Breast epithelium (tissue), 4 donors: ENCODE measurements around the gene GUCD1. TPM values are rescaled to one million over a fixed set of nuclear protein-coding genes. Genes with fewer than 3 reads are reported as not detected.

Source experiments
- DNase-seq, 2 donors: peaks; one replicate each; pipeline ENCODE4 v3.0.0-alpha.2; 2019; ENCODE audit warnings: low spot score in 2 of 2
- H3K27ac ChIP-seq, 2 donors: fragments of 200-600 bp; sonication (generic) in 1 of 2; one replicate each; pipeline ENCODE4 v1.5.1; 2016 to 2019; ENCODE audit warnings: mild to moderate bottlenecking in 1 of 2
- H3K27me3 ChIP-seq, 2 donors: fragments of 200-600 bp; sonication (generic) in 1 of 2; one replicate each; pipeline versions ENCODE4 v1.5.1 to v1.6.0; 2017 to 2019; ENCODE audit warnings: control low read depth in 1 of 2, mild to moderate bottlenecking in 1 of 2
- H3K36me3 ChIP-seq: fragments of 200-600 bp; one replicate; pipeline ENCODE4 v1.5.1; 2019
- H3K4me1 ChIP-seq, 2 donors: fragments of 200-600 bp; sonication (generic); one replicate each; pipeline ENCODE4 v1.5.1; 2016 to 2019; ENCODE audit warnings: control low read depth in 1 of 2
- H3K4me3 ChIP-seq, 3 donors: fragments of 200-600 bp; sonication (generic); 1 replicate in 2 of 3; 2 replicates in 1 of 3; pipeline ENCODE4 v1.5.1; 2016 to 2019; ENCODE audit warnings: mild to moderate bottlenecking in 3 of 3, moderate library complexity in 2 of 3
- H3K9me3 ChIP-seq, 2 donors: fragments of 200-600 bp; sonication (generic) in 1 of 2; one replicate each; pipeline ENCODE4 v1.5.1; 2016 to 2019; ENCODE audit warnings: control low read depth in 1 of 2
- CTCF ChIP-seq, 3 donors: fragments of 450-650 bp; IDR thresholded peaks; one replicate each; pipeline ENCODE4 v1.5.1; 2016 to 2017; ENCODE audit warnings: antibody characterized with exemption in 3 of 3, mild to moderate bottlenecking in 3 of 3, moderate library complexity in 3 of 3
- POLR2A ChIP-seq: fragments of 450-650 bp; IDR thresholded peaks from one replicate; pipeline ENCODE4 v1.6.1; 2016; ENCODE audit warnings: antibody characterized with exemption, mild to moderate bottlenecking, moderate library complexity
- POLR2AphosphoS5 ChIP-seq, 3 donors: sonication (generic); formaldehyde crosslinking; IDR thresholded peaks; one replicate each; pipeline ENCODE4 v1.6.1; 2017; ENCODE audit warnings: antibody characterized with exemption in 3 of 3
- intact Hi-C: fragments of 100-400 bp; cut with DNase I; formaldehyde crosslinking; loops from one replicate; pipeline ENCODE4 v1.15.1; 2023; ENCODE audit warnings: low total_unique reads
- total RNA-seq, 3 donors: library from RNA; depleted of rRNA; stranded (reverse); fragments of >200 nt; gene quantifications; one replicate each; pipeline ENCODE4 v1.1.0, GENCODE V29; 2016

Gene GUCD1
- total RNA-seq, 3 donors from 2014 or later = 89.6 to 177 (median 91.4) TPM

GRCh38 chr22:24587251-24587650 lies 32.3 kb upstream of the GUCD1 start:
- no peak for TF ChIP-seq POLR2AphosphoS5 (IDR thresholded peaks at IDR 0.05)
- no peak for TF ChIP-seq CTCF (IDR thresholded peaks at IDR 0.05)
- no peak for TF ChIP-seq POLR2A
- intact Hi-C loops = no loop called here
- H3K36me3 ChIP-seq = no peaks in the 10 kb centered on the region

GRCh38 chr22:24585927-24586546 lies 31.1 kb upstream of the GUCD1 start:
- no peak for TF ChIP-seq POLR2A
- no peak for TF ChIP-seq CTCF (IDR thresholded peaks at IDR 0.05)
- no peak for TF ChIP-seq POLR2AphosphoS5 (IDR thresholded peaks at IDR 0.05)
- intact Hi-C loops = no loop called here
- no peak for DNase-seq
- no peaks in the 10 kb centered on the region for H3K27me3 ChIP-seq
- no peaks in the 10 kb centered on the region for H3K9me3 ChIP-seq
- H3K4me3 ChIP-seq = no peak overlapping the region
- H3K27ac ChIP-seq = no peak overlapping the region
- peaks cover 7 to 28% of the 10 kb centered on the region in 2 donors for H3K4me1 ChIP-seq
- H3K36me3 ChIP-seq = no peaks in the 10 kb centered on the region

More at GRCh38 chr22:24587251-24587650, 32.3 kb upstream of the GUCD1 start:
- H3K9me3 ChIP-seq = no peaks in the 10 kb centered on the region
- no peaks in the 10 kb centered on the region for H3K27me3 ChIP-seq
- H3K27ac ChIP-seq = peak overlapping the region; percentile 72 to 87
- no peak for DNase-seq
- peaks cover 7 to 32% of the 10 kb centered on the region in 2 donors for H3K4me1 ChIP-seq
- no peak overlapping the region for H3K4me3 ChIP-seq

GRCh38 chr22:24585461-24585860 lies 30.5 kb upstream of the GUCD1 start:
- H3K36me3 ChIP-seq = no peaks in the 10 kb centered on the region
- no peak overlapping the region for H3K4me3 ChIP-seq
- no peak overlapping the region for H3K27ac ChIP-seq
- H3K9me3 ChIP-seq = no peaks in the 10 kb centered on the region
- peaks cover 7 to 28% of the 10 kb centered on the region in 2 donors for H3K4me1 ChIP-seq
- intact Hi-C loops = no loop called here
- DNase-seq = no peak
- TF ChIP-seq POLR2AphosphoS5 (IDR thresholded peaks at IDR 0.05) (no peak), POLR2A (no peak), CTCF (IDR thresholded peaks at IDR 0.05) (no peak)
- no peaks in the 10 kb centered on the region for H3K27me3 ChIP-seq

- H3K9me3 ChIP-seq = no peaks in the 10 kb centered on the region
- no peak for DNase-seq
- intact Hi-C loops = no loop called here
- TF ChIP-seq POLR2A (no peak), CTCF (IDR thresholded peaks at IDR 0.05) (no peak), POLR2AphosphoS5 (IDR thresholded peaks at IDR 0.05) (no peak)
- H3K36me3 ChIP-seq = no peaks in the 10 kb centered on the region
- H3K27me3 ChIP-seq = no peaks in the 10 kb centered on the region
- H3K4me1 ChIP-seq = peaks cover 7 to 28% of the 10 kb centered on the region in 2 donors
- peak overlapping the region in 1 of 2 donors; percentile 79 for H3K27ac ChIP-seq
- H3K4me3 ChIP-seq = no peak overlapping the region
Measured at GRCh38 chr22:24584871-24585411, 30.0 kb upstream of the GUCD1 start.

GRCh38 chr22:24584166-24584790 lies 29.3 kb upstream of the GUCD1 start:
- H3K27ac ChIP-seq = peak overlapping the region; percentile 73 to 79
- intact Hi-C loops = no loop called here
- no peak for DNase-seq
- no peak for TF ChIP-seq POLR2AphosphoS5 (IDR thresholded peaks at IDR 0.05)
- TF ChIP-seq POLR2A = no peak
- H3K4me1 ChIP-seq = peaks cover 7 to 21% of the 10 kb centered on the region in 2 donors
- H3K4me3 ChIP-seq = no peak overlapping the region
- H3K36me3 ChIP-seq = no peaks in the 10 kb centered on the region
- H3K9me3 ChIP-seq = no peaks in the 10 kb centered on the region
- H3K27me3 ChIP-seq = no peaks in the 10 kb centered on the region
